Globus pallidus (tissue), 1 donor: ENCODE data around the gene HECTD2.
A peak's percentile ranks its signal among the peaks of the same experiment; 100 is the strongest.
"Not testable (repeated sequence)": the region's sequence is repeated elsewhere in the genome, so short reads cannot be mapped to it uniquely, and the experiment has no call there.

ENCODE experiments used
- DNase-seq: peaks from one replicate; pipeline ENCODE4 v3.0.0-alpha.2; 2015; ENCODE audit warnings: low spot score

The HECTD2 gene

GRCh38 chr10:91537614-91538383 lies 127.7 kb downstream of the HECTD2 start:
- no peak for DNase-seq

GRCh38 chr10:91539930-91540329 lies 129.8 kb downstream of the HECTD2 start:
- DNase-seq = no peak

- no peak for DNase-seq
These were observed 130.6 kb downstream of the HECTD2 start for GRCh38 chr10:91540733-91541132.

- DNase-seq = no peak
These were observed 131.3 kb downstream of the HECTD2 start for GRCh38 chr10:91541481-91541880.

- no peak for DNase-seq
These were observed 135.2 kb downstream of the HECTD2 start for GRCh38 chr10:91545384-91545783.

GRCh38 chr10:91545838-91546237 lies 135.7 kb downstream of the HECTD2 start:
- DNase-seq = no peak

GRCh38 chr10:91549262-91549661 lies 139.1 kb downstream of the HECTD2 start:
- no peak for DNase-seq

- DNase-seq = no peak
These were observed 139.9 kb downstream of the HECTD2 start for GRCh38 chr10:91550021-91550420.

- peak; percentile 61 for DNase-seq
These were observed 141.7 kb downstream of the HECTD2 start for GRCh38 chr10:91551856-91552255.

- DNase-seq = no peak
These were observed 142.3 kb downstream of the HECTD2 start for GRCh38 chr10:91552274-91553095.

- no peak for DNase-seq
These were observed 145.3 kb downstream of the HECTD2 start for GRCh38 chr10:91555455-91555854.

- no peak for DNase-seq
These were observed 146.8 kb downstream of the HECTD2 start for GRCh38 chr10:91556691-91557566.

- no peak for DNase-seq
These were observed 147.5 kb downstream of the HECTD2 start for GRCh38 chr10:91557651-91558111.

- DNase-seq = no peak
These were observed 148.3 kb downstream of the HECTD2 start for GRCh38 chr10:91558473-91558872.

GRCh38 chr10:91559169-91559568 lies 149.0 kb downstream of the HECTD2 start:
- no peak for DNase-seq

- no peak for DNase-seq
These were observed 149.6 kb downstream of the HECTD2 start for GRCh38 chr10:91559750-91560149.

GRCh38 chr10:91560827-91561226 lies 150.7 kb downstream of the HECTD2 start:
- not testable (repeated sequence) for DNase-seq

GRCh38 chr10:91562839-91563581 lies 152.9 kb downstream of the HECTD2 start:
- DNase-seq = no peak

GRCh38 chr10:91564026-91564425 lies 153.9 kb downstream of the HECTD2 start:
- DNase-seq = no peak
